ENCODE measurements around the gene ADCY1.

- TF ChIP-seq CTCF (IDR thresholded peaks at IDR 0.05) = no peak
- TF ChIP-seq POLR2A (IDR thresholded peaks at IDR 0.05) = no peak
Measured at GRCh38 chr7:45652630-45653029, 78.5 kb downstream of the ADCY1 start.
